A549 (cell line): Measurements from ENCODE around the gene PRSS27.

ENCODE experiments used
- CTCF ChIP-seq: fragments of >200 bp; sonication (Bioruptor Twin); formaldehyde crosslinking; IDR thresholded peaks from 3 replicates; pipeline ENCODE4 v1.5.1; 2016
- MYC ChIP-seq: IDR thresholded peaks from 2 replicates; pipeline ENCODE4 v1.6.1; 2012; ENCODE audit warnings: mild to moderate bottlenecking, inconsistent platforms, low read length, improper control_type of control experiment, borderline replicate concordance
- RARB ChIP-seq: fragments of 250-450 bp; sonication (Bioruptor Pico); IDR thresholded peaks from 2 replicates; pipeline ENCODE4 v1.8.0; 2021; ENCODE audit warnings: mild to moderate bottlenecking, moderate library complexity
- RFX5 ChIP-seq: fragments of 450-650 bp; IDR thresholded peaks from 2 replicates; pipeline ENCODE4 v1.7.1; 2014; ENCODE audit warnings: antibody characterized with exemption, mild to moderate bottlenecking, moderate library complexity
- RNF2 ChIP-seq: fragments of 200-600 bp; sonication (generic); IDR thresholded peaks from 2 replicates; pipeline ENCODE4 v1.6.1; 2016; ENCODE audit warnings: low read depth, mild to moderate bottlenecking, antibody characterized with exemption, moderate library complexity, borderline replicate concordance

- TF ChIP-seq RNF2 (no peak), RFX5 (no peak), RARB (CRISPR knock-in tag) (no peak), CTCF (no peak), MYC (no peak)
Measured at GRCh38 chr16:2699791-2700600, 20.0 kb downstream of the PRSS27 start.
